A673 (cell line): ENCODE measurements around the gene SLC16A10. TPM values are rescaled to one million over a fixed set of nuclear protein-coding genes. Genes with fewer than 3 reads are reported as not detected.
A peak's percentile ranks its signal among the peaks of the same experiment; 100 is the strongest.

Source experiments
- Bru-seq: library from RNA; stranded (reverse); fragments of 400-500 nt; gene quantifications from one replicate; lab custom pipeline; 2021; lab: Mats Ljungman, UMichigan
- BruChase-seq, 2 experiments: library from RNA; stranded (reverse); fragments of 400-500 nt; gene quantifications; one replicate each; lab custom pipeline; 2021; lab: Mats Ljungman, UMichigan
- BruUV-seq: library from RNA; stranded (reverse); fragments of 400-500 nt; replicated peaks from 2 replicates; lab custom pipeline; 2021; lab: Mats Ljungman, UMichigan
- CTCF ChIA-PET: fragments of 300-600 bp; sonication (Branson Sonifier 250); formaldehyde crosslinking; loops from one replicate; lab custom pipeline; 2022; ENCODE audit warnings: antibody characterized with exemption; lab: Charles Lee
- POLR2A ChIA-PET: fragments of 300-600 bp; sonication (Branson Sonifier 250); formaldehyde crosslinking; loops from one replicate; lab custom pipeline; 2022; ENCODE audit warnings: antibody characterized with exemption; ENCODE audit not compliant: low non-redundant PET; lab: Charles Lee
- DNase-seq: peaks from one replicate; pipeline ENCODE4 v3.0.0-alpha.2; 2015; ENCODE audit warnings: low spot score
- H3K27ac ChIP-seq: fragments of 200-600 bp; sonication (generic); 2 replicates; pipeline ENCODE4 v1.5.1; 2016; ENCODE audit warnings: mixed run types, low read depth, mild to moderate bottlenecking, mixed read lengths, antibody characterized with exemption, low read length; ENCODE audit not compliant: poor library complexity, severe bottlenecking
- H3K27me3 ChIP-seq: fragments of 200-600 bp; sonication (generic); replicated peaks from 2 replicates; pipeline ENCODE4 v1.6.1; 2017; ENCODE audit warnings: mixed run types, low read depth, mild to moderate bottlenecking, mixed read lengths, antibody characterized with exemption, low read length; ENCODE audit not compliant: insufficient read depth, poor library complexity
- H3K36me3 ChIP-seq: fragments of 200-600 bp; sonication (generic); 2 replicates; pipeline ENCODE4 v1.6.1; 2016; ENCODE audit warnings: mixed run types, mild to moderate bottlenecking, mixed read lengths, antibody characterized with exemption, low read length; ENCODE audit not compliant: insufficient read depth, poor library complexity, severe bottlenecking
- H3K4me1 ChIP-seq: fragments of 200-600 bp; sonication (generic); 2 replicates; pipeline ENCODE4 v1.6.1; 2017; ENCODE audit warnings: mixed run types, mild to moderate bottlenecking, mixed read lengths, antibody characterized with exemption, low read length; ENCODE audit not compliant: insufficient read depth, poor library complexity, severe bottlenecking
- H3K4me3 ChIP-seq: fragments of 200-600 bp; sonication (generic); 2 replicates; pipeline ENCODE4 v1.5.1; 2016; ENCODE audit warnings: low read depth, mixed run types, mild to moderate bottlenecking, mixed read lengths, low read length; ENCODE audit not compliant: poor library complexity, severe bottlenecking
- H3K9me3 ChIP-seq: fragments of 200-600 bp; sonication (generic); 2 replicates; pipeline ENCODE4 v1.6.1; 2016; ENCODE audit warnings: mixed run types, low read depth, mild to moderate bottlenecking, mixed read lengths, antibody characterized with exemption, low read length; ENCODE audit not compliant: poor library complexity, severe bottlenecking
- CTCF ChIP-seq: fragments of 300-800, 200-600 bp; sonication (generic); conservative IDR thresholded peaks from 2 replicates; pipeline ENCODE4 v1.5.1; 2017; ENCODE audit warnings: low read depth, mild to moderate bottlenecking, antibody characterized with exemption, low read length, moderate library complexity, mixed read lengths
- EZH2 ChIP-seq: fragments of 200-600 bp; sonication (generic); IDR thresholded peaks from 2 replicates; pipeline ENCODE4 v1.6.1; 2017; ENCODE audit warnings: borderline replicate concordance, low read depth, mild to moderate bottlenecking, mixed read lengths, antibody characterized with exemption, low read length; ENCODE audit not compliant: poor library complexity, severe bottlenecking
- intact Hi-C: fragments of 100-400 bp; cut with micrococcal nuclease; formaldehyde crosslinking; loops from one replicate; pipeline ENCODE4 v1.10.0; 2022; ENCODE audit not compliant: unreplicated experiment
- long read RNA-seq: library from polyadenylated mRNA; stranded (forward); transcript quantifications from one replicate; pipeline ENCODE4 v2.0.0, GENCODE V29; 2022
- total RNA-seq: library from RNA; stranded (reverse); gene quantifications from 2 replicates; pipeline ENCODE4 v1.2.3, GENCODE V29; 2021

SLC16A10 gene
- 6.0 and 7.9 TPM in 2 replicates for total RNA-seq
- percentile 53 among the genes with signal in this experiment for Bru-seq, nascent RNA
- BruChase-seq, experiment 1, labeled RNA remaining after a 2-hour chase, result percentile 53 among the genes with signal in this experiment
- BruChase-seq, experiment 2, labeled RNA remaining after a 6-hour chase, result percentile 51 among the genes with signal in this experiment
- long read RNA-seq, transcript SLC16A10-202 (6 exons, 2,508 nt), result major isoform, 12 of 14 reads
- long read RNA-seq, partial matches to known transcripts, result 1 of 14 reads
- long read RNA-seq, other reads (novel, unspliced or antisense), result 1 of 14 reads

GRCh38 chr6:111087106-111087835 lies at the start of gene SLC16A10:
Gene SLC16A10 (plus strand): TSS chr6:111087503. CDS start chr6:111087753, 250 bp downstream.
- no TSS peak for BruUV-seq
- ChIA-PET CTCF (interaction anchor here (0.5 kb wide), 1 partner anchor 184 kb away, joined by 10 read pairs; no protein-coding TSS in a partner anchor), POLR2A (no interaction called here)
- Histone ChIP-seq H3K36me3 (no peaks in the 10 kb centered on the region), H3K27me3 (peaks cover 18% of the 10 kb centered on the region), H3K4me3 (peak within 1 kb of the TSS; percentile 69), H3K4me1 (peaks cover 7% of the 10 kb centered on the region), H3K27ac (peak within 1 kb of the TSS; percentile 58), H3K9me3 (no peaks in the 10 kb centered on the region)
- intact Hi-C loops, result no loop called here
- DNase-seq, result peak; percentile 82
- no peak for TF ChIP-seq EZH2
- TF ChIP-seq CTCF, result no peak

GRCh38 chr6:111038534-111039252 lies 48.6 kb upstream of the SLC16A10 start:
- no peaks in the 10 kb centered on the region for H3K27me3 ChIP-seq
- no peak overlapping the region for H3K4me3 ChIP-seq
- no peak for TF ChIP-seq CTCF
- no peak for TF ChIP-seq EZH2
- H3K27ac ChIP-seq, result no peak overlapping the region
- no peaks in the 10 kb centered on the region for H3K36me3 ChIP-seq
- no TSS peak for BruUV-seq
- no peaks in the 10 kb centered on the region for H3K9me3 ChIP-seq
- DNase-seq, result no peak
- intact Hi-C loops, result no loop called here
- POLR2A ChIA-PET, result no interaction called here
- no peaks in the 10 kb centered on the region for H3K4me1 ChIP-seq
- CTCF ChIA-PET, result no interaction called here

GRCh38 chr6:111041917-111042316 lies 45.4 kb upstream of the SLC16A10 start:
- CTCF ChIA-PET, result no interaction called here
- Histone ChIP-seq H3K27ac (no peak overlapping the region), H3K9me3 (no peaks in the 10 kb centered on the region), H3K27me3 (no peaks in the 10 kb centered on the region), H3K4me1 (no peaks in the 10 kb centered on the region), H3K36me3 (no peaks in the 10 kb centered on the region), H3K4me3 (no peak overlapping the region)
- POLR2A ChIA-PET, result no interaction called here
- TF ChIP-seq CTCF, result no peak
- no peak for TF ChIP-seq EZH2
- intact Hi-C loops, result no loop called here
- BruUV-seq, result no TSS peak
- DNase-seq, result no peak
